ENCODE measurements around the gene MLXIP. TPM values are rescaled to one million over a fixed set of nuclear protein-coding genes. Genes with fewer than 3 reads are reported as not detected.

Gene MLXIP
- total RNA-seq, 4 donors from 2014 or later, result 34.0 to 70.1 (median 46.2) TPM

DNA sequence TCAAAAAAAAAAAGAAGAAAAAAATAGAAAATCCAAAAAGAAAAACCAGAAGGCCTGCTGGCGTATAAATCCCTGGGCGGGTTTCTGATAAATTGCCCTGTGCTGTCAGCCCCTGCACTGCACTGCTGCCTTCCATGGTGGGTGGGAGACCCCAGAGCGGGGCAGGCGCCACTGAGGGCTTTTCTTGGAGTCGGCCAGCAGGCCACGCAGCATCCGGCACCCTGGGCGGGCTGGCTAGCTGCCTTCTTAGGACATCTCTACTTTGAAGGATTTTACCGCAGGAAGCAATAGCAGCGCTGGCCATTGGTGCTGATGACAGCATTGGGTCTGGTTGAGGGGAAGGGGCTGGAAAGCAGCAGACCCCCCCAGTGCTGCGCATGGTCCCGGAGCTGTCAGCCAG, 66.3 kb downstream of the MLXIP start:
- no peaks in the 10 kb centered on the region for H3K27me3 ChIP-seq
- no peak overlapping the region for H3K27ac ChIP-seq
- DNase-seq, result no peak
- intact Hi-C loops (cut with DNase I), result no loop called here
- WGBS, 2 donors, result 92 to 96% methylated on average over 10 to 12 of the region's 12 CpGs
- H3K36me3 ChIP-seq, result peaks cover 26 to 30% of the 10 kb centered on the region in 2 donors
- H3K4me1 ChIP-seq, result no peaks in the 10 kb centered on the region
- H3K9me3 ChIP-seq, result no peaks in the 10 kb centered on the region
- no peak for TF ChIP-seq POLR2A (IDR thresholded peaks at IDR 0.05)
- TF ChIP-seq, protein P1, sequence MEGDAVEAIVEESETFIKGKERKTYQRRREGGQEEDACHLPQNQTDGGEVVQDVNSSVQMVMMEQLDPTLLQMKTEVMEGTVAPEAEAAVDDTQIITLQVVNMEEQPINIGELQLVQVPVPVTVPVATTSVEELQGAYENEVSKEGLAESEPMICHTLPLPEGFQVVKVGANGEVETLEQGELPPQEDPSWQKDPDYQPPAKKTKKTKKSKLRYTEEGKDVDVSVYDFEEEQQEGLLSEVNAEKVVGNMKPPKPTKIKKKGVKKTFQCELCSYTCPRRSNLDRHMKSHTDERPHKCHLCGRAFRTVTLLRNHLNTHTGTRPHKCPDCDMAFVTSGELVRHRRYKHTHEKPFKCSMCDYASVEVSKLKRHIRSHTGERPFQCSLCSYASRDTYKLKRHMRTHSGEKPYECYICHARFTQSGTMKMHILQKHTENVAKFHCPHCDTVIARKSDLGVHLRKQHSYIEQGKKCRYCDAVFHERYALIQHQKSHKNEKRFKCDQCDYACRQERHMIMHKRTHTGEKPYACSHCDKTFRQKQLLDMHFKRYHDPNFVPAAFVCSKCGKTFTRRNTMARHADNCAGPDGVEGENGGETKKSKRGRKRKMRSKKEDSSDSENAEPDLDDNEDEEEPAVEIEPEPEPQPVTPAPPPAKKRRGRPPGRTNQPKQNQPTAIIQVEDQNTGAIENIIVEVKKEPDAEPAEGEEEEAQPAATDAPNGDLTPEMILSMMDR (IDR thresholded peaks at IDR 0.05), result no peak
- H3K4me3 ChIP-seq (replicated peaks in 1 of 3), result no peak overlapping the region

DNA sequence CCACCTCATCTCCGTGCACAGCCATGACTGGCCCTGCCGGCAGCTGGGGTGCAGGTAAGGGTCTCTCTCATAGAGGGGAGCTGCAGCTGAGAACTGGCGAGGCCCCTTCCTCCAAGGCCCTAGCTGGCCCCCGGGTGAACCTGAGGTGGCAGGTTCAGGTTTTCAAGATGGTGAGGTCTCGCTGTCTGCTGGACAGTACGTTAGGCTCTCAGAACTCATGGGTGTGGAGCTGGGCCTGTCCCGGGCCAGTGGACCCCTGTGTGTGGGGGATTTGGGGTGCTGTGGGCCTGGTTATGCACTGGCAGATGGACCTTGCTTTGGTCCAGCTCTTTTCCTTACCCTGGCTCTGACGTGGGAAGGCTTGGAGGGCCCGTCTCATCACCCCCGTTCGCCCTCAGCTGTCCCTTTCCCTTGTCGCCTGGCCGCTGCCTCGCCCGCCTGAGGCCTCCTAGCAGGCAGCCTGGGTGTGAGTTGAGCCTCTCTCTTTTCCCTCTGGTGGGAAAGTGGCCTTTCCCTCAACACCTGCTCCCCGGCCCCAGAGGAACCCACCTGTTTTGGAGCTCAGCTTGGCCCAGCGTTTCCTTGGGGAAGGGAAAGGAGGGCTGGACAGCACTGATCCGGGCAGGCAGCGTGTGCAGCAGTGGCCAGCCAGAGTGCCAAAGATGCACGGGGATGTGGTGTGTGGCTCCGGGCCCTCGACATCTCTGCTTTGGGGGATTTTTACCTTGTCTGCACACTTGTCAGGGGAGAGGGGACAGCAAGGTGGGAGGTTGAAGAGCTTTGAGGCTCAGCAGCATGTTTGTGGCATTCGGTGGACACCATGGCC, 67.2 kb downstream of the MLXIP start:
- H3K4me3 ChIP-seq (replicated peaks in 1 of 3), result no peak overlapping the region
- no peak overlapping the region for H3K27ac ChIP-seq
- intact Hi-C loops (cut with DNase I), result no loop called here
- no peaks in the 10 kb centered on the region for H3K27me3 ChIP-seq
- DNase-seq, result no peak
- H3K4me1 ChIP-seq, result no peaks in the 10 kb centered on the region
- peaks cover 24 to 27% of the 10 kb centered on the region in 2 donors for H3K36me3 ChIP-seq
- H3K9me3 ChIP-seq, result no peaks in the 10 kb centered on the region
- TF ChIP-seq POLR2A (IDR thresholded peaks at IDR 0.05), result no peak
- WGBS, 2 donors, result 95 to 96% methylated on average over 11 to 17 of the region's 23 CpGs

DNA sequence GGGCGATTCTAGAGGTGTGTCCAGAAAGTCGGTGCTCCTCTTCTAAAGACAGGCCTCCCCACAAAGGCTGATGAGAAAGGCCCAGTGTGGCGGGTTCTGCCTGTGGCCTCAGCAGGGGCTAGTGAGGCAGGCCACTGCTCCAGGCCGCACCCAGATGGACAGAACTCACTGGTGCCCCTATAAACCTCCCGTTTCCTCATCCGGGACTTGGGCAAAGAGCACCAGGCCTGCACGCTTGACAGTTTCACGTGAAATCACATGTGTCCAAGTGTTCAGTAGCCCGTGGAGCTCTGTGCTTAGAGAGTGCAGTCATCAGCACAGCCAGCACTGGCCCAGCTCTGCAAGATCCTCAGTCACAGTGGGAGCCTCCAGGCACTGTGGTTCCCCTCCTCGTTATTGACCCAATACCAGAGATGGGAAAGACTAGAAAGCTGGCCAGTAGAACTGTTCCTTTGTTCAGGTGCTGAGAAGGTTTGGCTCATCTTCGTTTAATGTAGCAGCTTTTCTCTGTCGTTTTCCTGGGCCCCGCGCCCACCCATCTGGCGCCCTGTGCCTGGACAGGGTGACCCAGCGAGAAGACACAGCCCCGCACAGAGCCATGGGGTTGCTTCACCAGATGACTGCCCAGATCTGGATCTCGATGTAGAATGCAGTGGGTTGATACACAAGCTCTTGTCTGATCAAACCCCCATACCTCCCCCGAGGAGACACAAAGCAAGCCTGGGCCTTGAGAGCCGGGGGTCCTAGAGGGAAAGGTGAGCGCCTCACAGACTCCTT, 69.1 kb downstream of the MLXIP start:
- intact Hi-C loops (cut with DNase I), result no loop called here
- Histone ChIP-seq H3K4me3 (replicated peaks in 1 of 3) (no peak overlapping the region), H3K9me3 (no peaks in the 10 kb centered on the region), H3K27me3 (no peaks in the 10 kb centered on the region), H3K36me3 (peaks cover 4 to 9% of the 10 kb centered on the region in 2 donors), H3K27ac (no peak overlapping the region), H3K4me1 (no peaks in the 10 kb centered on the region)
- no peak for TF ChIP-seq POLR2A (IDR thresholded peaks at IDR 0.05)
- TF ChIP-seq, protein P1 (IDR thresholded peaks at IDR 0.05), result no peak
- 75 to 79% methylated on average over 17 to 21 of the region's 21 CpGs for WGBS, 2 donors
- peak; percentile 36 to 51 for DNase-seq

DNA sequence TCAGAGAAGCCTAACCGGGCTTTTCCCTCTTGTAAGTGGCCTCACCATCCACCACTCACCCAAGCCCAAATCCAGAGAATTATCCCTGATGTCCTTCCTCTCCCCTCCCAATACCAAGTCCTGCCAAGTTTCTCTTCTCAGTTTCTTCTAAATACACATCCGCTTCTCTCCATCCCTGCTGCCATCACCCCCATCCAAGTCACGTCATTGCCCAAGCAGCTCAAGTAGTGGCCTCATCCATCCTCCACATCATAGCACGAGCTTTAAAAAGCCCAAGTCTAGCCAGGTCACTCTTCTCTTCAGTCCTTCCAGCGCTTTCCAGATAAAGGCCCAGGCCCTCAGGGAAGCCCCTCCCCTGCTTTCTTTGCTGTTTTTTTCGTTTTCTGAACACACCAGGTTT, 70.1 kb downstream of the MLXIP start:
- Histone ChIP-seq H3K27me3 (no peaks in the 10 kb centered on the region), H3K4me1 (no peaks in the 10 kb centered on the region), H3K36me3 (no peaks in the 10 kb centered on the region), H3K27ac (no peak overlapping the region), H3K9me3 (no peaks in the 10 kb centered on the region), H3K4me3 (replicated peaks in 1 of 3) (no peak overlapping the region)
- no peak for TF ChIP-seq POLR2A (IDR thresholded peaks at IDR 0.05)
- TF ChIP-seq, protein P1 (IDR thresholded peaks at IDR 0.05), result no peak
- no peak for DNase-seq
- 45 to 57% methylated on average over 6 of the region's 6 CpGs for WGBS, 2 donors
- intact Hi-C loops (cut with DNase I), result no loop called here

DNA sequence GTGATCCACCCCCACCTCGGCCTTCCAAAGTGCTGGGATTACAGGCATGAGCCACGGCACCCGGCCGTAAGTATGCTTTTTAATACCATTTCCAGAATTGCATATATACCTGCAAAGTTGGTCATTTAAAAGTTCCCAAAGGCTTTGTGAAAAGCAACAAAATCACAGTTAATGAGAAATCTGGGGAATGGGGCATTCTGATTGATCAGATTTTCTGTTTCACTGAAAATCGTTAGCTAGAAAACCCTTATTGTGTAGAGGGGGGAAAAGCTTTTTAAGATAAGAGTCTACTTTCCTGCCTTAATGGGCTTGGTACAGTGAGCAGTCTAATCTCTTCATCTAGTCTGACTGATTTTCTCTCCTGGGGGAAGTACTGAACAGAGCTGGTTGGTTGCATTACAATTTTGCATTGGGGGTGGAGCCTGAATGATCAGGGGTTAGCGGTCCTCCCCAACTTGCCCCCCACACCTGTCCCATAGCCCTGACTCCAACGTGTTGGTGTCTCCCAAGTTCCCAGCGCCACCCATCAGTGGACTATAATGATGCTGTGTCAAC, 71.6 kb downstream of the MLXIP start:
- Histone ChIP-seq H3K4me3 (replicated peaks in 1 of 3) (no peak overlapping the region), H3K27me3 (no peaks in the 10 kb centered on the region), H3K9me3 (no peaks in the 10 kb centered on the region), H3K36me3 (no peaks in the 10 kb centered on the region), H3K4me1 (no peaks in the 10 kb centered on the region), H3K27ac (no peak overlapping the region)
- intact Hi-C loops (cut with DNase I), result no loop called here
- DNase-seq, result no peak
- TF ChIP-seq, protein P1 (IDR thresholded peaks at IDR 0.05), result no peak
- TF ChIP-seq POLR2A (IDR thresholded peaks at IDR 0.05), result no peak
- WGBS, 2 donors, result 71 to 76% methylated on average over 8 of the region's 8 CpGs
